Fibroblast of skin of scalp (primary cell): Measurements from ENCODE around the gene HERPUD1.
"Not testable (repeated sequence)": the region's sequence is repeated elsewhere in the genome, so short reads cannot be mapped to it uniquely, and the experiment has no call there.

Experiments used
- DNase-seq: peaks from one replicate; pipeline ENCODE4 v3.0.0-alpha.2; 2013

The HERPUD1 gene

DNA sequence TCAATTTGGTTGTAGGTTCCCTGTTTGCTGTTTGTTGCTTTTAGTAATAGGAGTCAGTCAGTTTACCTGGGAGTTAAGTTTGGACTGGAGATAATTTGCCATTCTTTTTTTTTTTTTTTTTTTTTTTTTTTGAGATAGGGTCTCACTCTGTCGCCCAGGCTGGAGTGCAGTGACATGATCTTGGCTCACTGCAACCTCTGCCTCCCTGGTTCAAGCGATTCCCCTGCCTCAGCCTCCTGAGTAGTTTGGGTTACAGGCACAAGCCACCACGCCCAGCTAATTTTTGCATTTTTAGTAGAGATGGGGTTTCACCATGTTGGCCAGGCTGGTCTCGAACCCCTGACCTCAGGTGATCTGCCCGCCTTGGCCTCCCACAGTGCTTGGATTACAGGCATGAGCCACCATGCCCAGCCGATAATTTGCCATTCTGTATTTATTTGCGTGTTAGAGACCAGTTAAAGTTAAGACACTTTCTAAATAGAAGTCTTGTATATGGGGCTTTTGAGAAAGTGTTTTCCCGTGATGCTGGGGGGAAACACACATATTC is 2.7 kb downstream of the HERPUD1 start:
- DNase-seq, result not testable (repeated sequence)

DNA sequence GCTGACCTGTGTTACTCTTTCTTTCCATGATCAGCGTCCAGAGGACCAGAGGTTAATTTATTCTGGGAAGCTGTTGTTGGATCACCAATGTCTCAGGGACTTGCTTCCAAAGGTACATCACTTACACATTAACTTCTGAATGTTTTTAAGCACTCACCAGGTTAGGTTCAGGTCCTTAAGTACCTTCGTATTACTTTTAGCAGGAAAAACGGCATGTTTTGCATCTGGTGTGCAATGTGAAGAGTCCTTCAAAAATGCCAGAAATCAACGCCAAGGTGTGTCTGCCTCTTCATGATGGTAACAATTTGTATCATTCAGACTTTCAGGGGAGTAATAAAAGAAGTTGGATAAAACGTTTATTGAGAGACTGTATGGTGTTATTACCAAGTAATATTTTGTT is 3.3 kb downstream of the HERPUD1 start:
- DNase-seq, result no peak

DNA sequence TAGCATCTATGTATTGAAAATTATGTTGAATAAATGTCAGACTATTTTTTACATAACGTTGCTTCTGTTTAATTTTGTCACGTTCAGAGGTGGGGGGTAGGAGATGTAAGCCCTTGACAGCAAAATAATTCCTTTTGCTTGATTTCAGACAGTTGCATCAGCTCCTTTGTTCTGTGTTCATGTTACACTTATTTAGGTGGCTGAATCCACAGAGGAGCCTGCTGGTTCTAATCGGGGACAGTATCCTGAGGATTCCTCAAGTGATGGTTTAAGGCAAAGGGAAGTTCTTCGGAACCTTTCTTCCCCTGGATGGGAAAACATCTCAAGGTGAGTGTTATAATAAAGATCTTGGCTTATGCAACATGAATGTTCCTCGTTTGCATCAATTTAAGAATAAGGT is 4.5 kb downstream of the HERPUD1 start:
- peak; percentile 84 for DNase-seq

DNA sequence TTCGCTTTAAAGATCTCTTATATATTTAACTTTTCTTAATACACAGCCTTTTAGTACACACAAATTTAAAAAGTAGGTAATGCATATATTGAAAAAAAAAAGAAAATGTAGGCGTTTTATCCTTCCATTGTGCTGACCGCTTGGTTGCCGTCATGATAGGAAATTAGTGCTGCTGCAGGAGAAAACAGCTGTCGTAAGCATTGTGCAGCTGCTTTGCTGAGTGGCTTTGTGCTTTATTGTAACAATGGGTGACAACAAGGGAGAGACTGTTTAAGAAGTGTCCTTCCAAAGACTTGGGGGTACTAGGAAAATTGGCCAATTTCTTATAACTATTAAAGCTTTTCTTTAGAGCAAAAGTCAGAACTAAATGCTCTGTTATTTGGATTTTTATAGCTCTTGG is 5.0 kb downstream of the HERPUD1 start:
- no peak for DNase-seq

DNA sequence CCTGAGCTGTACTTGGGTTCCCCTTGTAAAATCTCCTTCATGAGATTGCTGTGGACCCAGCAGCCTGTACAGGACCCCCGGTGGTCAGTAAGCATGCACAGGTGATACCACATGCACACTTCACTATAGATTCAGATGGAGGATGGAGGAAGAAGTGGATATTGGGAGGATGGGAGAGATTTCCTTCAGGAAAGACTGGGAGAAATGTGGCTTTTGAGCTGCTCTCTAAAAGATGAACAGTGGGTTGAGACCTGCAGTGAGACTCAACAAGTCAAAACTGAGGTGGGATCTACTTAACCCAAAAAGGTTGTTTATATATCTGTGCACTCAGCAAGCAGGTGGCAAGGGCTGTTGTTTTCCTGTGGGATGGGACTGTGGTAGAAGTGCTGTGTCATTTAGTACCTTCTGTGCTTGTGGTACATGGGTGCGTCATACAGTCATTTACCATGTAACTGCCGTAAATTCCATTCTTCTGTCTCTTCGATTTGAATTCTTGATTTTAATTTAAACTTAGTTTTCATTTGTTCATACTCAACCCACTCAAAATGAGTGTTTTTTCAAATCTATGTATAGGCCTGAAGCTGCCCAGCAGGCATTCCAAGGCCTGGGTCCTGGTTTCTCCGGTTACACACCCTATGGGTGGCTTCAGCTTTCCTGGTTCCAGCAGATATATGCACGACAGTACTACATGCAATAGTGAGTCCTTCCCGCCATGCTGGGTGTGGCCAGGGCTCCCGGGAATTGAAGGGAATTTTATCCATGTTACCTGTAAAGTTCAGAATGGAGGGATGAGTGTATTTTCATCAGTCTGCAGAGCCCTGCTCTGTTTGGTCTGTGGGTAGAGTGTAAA is 6.9 kb downstream of the HERPUD1 start:
- no peak for DNase-seq

DNA sequence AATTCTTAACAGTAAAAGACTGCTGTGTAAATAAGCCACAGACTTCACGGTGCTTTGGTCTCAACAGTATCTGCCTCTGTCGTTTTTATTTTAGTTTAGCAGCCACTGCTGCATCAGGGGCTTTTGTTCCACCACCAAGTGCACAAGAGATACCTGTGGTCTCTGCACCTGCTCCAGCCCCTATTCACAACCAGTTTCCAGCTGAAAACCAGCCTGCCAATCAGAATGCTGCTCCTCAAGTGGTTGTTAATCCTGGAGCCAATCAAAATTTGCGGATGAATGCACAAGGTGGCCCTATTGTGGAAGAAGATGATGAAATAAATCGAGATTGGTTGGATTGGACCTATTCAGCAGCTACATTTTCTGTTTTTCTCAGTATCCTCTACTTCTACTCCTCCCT is 7.9 kb downstream of the HERPUD1 start:
- DNase-seq, result no peak

DNA sequence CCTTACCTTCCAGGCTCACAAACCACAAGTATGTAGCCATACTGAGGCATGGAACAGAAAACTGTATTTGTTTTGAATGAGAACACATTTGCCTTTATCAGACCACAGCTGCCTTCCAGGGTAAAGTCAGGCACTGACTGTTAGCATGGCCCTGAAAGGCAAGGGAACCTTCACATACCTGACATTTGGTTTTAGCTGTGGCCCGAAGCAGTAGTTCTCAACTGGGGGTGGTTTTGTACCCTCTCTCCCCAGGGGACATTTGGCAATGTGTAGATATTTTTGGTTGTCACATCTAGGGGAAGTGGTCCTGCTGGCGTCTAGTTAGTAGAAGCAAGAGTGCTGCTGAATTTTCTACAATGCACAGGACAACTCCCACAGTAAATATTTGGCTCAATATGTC is 9.2 kb downstream of the HERPUD1 start:
- no peak for DNase-seq

DNA sequence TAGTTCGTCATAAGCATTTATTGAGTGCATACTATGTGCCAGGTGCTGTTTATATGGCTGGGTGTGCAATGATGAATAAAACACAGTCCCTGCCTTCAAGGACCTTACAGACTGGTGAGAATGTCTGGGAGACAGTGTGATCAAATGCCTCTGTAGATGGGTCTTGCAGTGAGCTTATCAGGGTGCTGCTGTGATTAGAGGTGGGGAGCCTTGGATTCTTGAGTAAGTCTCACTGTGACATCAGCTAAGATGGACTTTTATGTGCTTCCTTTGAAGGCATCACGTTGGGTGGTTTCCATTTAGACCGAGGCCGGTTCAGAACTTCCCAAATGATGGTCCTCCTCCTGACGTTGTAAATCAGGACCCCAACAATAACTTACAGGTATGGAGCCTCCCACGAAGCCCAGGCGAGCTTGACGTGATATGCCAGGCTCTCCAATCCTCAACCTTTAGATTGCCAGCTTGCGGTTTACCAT is 10.0 kb downstream of the HERPUD1 start:
- no peak for DNase-seq

DNA sequence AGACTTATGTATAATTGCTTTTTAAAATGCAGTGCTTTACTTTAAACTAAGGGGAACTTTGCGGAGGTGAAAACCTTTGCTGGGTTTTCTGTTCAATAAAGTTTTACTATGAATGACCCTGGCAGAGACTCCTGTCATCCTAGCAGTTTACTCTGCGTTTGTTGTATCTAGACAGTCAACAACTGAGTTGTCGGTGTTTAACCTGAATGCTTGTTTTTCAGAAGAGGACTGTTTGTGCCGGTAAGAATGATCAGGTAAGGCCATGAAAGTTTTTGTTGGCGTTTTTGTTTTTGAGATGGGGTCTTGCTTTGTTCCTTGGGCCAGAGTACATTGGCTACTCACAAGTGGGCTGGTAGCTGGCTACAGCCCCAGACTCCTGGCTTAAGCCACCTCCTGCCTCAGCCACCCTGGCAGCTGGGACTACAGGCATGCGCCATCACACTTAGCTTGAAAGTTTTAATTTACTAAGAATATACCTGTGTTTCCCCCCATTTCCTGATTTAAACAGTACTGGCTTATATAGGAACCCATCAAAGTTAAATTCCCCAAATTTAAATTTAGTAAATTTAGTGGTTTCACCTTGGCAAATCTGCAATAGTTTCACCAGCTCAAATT is 11.9 kb downstream of the HERPUD1 start:
- no peak for DNase-seq

DNA sequence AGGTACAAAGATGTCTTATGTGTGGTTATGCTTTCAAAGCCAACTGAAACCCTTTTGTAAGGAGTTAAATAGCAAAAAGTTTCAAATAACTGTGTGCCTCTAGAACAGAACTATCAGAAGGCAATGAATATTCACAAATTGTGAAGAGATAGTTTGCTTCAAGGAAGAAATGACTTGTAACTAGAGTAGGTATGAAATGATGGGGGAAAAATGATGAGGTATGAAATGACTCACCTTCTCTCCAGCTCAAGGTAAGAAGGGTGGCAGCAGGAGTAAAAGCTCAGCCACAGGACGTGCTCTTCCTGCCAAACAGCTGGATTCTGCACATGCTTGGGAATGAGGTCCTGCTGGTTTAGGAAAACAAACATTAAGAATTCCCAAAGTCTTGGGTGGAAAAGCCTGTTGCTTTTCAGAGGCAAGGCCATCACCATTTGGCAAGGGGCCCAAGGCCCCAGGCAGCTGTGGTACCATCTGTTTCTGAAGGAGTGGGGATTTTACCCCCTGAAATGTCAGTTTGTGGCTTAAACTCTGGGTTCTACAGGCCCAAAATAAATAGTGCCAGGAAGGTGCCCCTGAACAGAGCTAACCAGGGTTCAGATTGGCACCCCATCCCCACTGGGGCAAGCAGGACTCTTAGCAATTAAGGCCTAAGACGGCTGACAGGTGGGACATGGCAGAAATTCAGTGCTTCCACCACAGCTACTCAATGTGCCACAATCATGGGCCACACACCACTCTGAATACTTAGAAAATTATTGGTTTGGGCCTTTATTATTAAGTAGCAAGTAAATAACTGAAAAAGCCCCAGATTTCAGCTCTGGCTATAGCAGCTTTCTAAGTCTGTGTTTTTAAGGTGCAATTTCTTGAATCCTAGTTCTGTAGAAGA is 13.3 kb downstream of the HERPUD1 start:
- DNase-seq, result peak; percentile 61

DNA sequence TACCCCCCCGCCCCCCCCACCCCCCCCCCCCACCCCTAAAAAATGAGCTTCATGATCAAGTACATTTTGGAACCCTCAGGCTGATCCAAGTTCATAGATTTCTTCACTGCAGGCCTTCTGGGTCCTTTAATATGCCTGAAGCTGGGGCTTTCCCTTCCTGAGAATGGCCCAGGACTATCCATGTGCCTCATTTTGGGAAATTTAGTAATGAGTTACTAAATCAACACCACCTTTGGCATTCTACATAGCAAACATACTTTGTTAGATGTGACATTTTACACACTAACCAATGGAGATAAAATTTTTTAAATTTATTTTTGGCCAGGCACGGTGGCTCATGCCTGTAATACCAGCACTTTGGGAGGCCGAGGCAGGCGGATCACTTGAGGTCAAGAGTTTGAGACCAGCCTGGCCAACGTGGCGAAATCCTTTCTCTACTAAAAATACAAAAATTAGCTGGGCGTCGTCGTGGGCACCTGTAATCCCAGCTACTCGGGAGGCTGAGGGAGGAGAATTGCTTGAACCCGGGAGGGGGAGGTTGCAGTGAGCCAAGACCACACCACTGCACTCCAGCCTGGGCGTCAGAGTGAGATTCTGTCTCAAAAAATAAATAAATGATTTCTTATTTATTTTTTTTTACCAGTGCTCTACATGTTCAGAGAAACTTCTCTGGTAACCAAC is 14.0 kb downstream of the HERPUD1 start:
- no peak for DNase-seq

DNA sequence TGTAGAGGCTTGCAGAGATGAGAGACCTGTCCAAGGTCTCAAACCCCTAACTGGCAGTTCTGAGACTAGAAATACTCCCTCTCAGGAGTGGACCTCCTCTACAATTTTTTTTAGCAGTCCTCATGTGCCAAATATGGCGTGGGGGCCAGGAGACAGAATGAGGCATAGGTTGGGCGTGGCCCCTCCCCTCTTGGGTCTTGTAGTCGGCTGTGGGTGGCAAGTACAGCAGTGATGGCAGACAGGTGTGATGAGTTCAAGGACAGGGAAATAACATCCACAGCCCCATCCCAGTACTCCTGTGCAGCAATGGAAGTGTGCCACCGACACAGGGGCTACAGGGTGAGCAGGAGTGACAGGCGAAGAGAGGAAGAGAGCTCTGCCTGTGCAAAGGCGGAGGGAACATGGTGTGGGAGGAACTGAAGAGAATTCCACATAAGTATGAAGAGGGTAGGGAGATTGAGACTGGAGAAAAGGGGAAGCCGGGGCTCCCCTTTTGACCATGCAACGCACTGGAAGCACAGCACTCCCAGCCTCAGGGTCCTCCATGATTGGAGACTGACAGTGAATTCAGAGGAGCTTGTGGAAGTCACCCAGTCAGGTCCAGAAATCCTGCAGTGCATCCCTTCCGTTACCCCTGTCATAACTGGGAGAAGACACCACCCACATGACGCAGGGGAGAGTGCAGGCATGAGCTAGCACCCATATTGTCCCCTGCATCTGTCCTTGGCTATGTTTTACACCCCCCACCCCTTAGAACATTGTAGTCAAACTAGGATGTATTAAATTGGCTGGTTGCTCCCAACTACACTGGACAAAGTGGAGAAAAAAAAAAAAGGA is 15.0 kb downstream of the HERPUD1 start:
- no peak for DNase-seq

DNA sequence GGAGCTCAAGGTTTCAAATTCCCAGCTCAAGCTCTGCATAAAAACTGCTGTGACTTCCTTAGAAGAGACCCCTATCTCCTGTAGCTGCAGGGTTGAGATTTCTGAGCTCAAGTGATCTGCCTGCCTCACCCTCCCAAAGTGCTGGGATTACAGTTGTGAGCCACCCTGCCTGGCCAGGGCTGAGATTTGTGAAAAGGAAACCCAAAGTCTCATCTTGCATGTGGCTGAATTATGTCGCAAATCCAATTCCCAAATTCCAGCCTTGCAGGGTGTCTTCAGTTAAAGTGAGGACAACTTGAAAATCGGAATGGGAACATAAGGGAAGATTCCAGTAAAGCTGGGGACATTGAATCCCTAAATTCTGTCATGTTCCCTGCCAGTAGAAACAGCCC is 15.7 kb downstream of the HERPUD1 start:
- no peak for DNase-seq

DNA sequence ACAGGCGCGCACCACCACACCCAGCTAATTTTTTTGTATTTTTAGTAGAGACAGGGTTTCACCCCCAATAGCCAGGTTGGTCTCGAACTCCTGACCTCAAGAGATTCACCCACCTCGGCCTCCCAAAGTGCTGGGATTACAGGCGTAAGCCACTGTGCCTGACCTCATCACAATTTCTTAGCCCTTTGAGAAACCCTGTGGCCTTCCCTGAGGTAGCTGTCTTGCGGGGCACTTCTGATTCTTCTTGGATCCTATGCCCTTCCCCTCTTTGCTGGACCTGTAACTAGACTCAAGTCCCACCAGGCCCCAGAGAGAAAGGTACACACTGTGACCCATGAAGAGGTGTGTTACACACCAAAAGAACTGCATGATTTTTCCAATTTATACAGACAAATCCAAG is 16.3 kb downstream of the HERPUD1 start:
- no peak for DNase-seq

DNA sequence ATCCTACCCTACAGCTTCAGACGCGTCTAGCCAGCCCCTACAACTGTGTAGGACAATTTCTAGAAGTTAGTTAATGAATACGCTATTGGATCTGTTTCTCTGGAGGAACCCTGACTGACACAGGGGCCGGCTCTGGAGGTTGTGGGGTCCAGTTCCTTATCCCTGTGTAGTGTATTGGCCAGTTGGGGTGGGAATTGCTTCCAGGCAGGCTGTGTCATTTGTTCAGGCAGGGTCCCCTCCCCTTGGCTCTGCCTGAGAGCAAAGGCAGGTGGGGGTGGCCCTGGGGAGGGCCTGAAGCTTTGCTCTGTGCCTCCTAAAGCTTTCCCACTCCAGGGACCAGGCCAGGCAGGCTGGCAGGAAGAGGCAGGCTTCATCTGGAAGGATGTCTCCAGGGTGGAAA is 18.1 kb downstream of the HERPUD1 start:
- DNase-seq, result no peak

DNA sequence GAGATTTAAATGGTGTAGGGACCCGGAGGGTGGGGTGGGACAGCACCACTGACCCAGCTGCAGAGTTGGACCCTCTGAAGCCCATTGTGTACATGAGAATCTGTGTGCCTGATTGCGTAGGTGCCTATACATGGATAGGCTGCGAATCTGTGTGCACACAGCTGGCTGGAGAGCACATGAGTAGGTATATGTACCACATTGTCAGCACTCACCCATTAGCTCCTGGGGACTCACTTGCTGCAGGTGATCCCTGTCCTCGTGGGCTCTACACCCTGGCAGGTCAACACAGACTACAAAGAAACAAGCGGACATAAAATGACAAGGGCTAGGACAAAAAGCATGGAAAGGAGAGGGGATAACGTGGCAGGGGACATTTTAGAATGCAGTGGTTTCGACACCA is 18.5 kb downstream of the HERPUD1 start:
- DNase-seq, result no peak

DNA sequence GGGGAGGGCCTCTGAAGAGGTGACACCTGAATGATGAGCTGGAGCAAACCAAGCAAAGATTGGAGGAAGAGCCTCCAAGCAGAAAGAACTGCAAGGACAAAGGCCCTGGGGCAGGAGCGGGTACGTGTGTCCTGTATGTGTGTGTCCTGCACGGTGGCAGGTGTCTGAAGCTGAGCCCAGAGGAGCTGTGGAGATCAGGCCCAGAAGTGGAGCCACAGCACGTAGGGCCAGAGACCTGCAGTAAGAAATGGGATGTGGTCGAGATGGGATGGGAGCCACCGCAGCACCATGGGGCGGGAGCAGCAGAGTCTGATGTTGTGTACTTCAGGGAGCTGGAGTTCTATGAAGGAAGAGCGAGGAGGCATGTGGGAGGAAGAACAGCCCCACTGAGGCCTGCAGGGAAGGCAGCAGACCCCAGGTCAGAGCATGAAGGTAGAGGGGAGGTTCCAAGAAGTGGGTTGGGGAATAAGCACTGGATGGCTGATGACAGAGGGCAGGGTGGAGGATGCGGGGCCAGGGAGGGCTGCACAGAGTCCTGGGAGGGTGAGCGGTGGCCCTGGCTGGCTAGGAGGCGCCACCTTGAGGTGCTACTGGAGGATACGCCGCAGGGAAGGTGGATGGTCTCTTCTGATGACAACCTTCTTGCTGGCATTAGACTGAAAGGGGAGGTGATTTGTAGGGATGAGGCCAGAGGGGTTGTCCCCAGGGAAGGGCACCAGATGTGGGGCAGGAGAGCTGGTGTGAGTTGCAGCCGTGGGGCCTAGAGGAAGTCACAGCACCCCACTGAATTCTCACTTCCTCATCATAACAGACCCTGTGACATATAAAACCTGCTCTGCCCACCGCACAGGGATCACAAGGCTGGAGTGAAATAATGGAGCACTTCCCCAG is 19.2 kb downstream of the HERPUD1 start:
- DNase-seq, result peak; percentile 52

DNA sequence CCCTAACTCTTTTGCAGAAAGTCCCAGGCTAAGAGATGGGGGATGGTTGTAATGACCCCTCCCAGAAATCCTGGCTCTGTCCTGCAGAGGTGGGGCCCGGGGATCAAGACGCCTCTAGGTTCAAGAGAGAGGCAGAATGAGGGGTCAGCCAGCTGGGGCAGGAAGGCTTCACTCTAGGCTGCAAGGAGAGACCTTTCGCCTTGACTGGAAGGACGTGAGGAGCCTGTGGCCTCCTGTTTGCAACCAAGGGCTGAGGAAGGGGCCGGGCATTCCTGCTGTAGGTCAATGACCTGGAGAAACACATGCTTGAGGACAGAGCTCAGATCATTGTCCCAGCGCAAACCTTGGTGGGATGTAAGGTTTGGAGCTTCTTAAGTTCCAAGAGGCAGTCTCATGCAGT is 21.1 kb downstream of the HERPUD1 start:
- DNase-seq, result no peak

DNA sequence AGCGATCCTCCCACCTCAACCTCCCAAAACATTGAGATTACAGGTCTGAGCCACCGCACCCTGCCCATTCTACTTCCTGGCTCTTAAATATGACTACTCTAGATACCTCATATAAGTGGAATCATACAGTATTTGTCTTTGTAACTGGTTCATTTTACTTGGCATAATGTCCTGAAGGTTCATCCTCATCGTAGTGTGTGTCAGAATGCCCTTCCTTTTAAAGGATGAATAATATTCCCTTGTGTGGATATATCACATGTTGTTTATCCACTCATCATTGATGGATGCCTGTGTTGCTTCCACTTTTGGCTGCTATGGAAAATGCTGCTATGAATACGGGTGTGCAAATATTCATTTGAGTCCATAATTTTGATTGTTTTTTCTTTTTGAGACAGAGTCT is 24.1 kb downstream of the HERPUD1 start:
- DNase-seq, result no peak

DNA sequence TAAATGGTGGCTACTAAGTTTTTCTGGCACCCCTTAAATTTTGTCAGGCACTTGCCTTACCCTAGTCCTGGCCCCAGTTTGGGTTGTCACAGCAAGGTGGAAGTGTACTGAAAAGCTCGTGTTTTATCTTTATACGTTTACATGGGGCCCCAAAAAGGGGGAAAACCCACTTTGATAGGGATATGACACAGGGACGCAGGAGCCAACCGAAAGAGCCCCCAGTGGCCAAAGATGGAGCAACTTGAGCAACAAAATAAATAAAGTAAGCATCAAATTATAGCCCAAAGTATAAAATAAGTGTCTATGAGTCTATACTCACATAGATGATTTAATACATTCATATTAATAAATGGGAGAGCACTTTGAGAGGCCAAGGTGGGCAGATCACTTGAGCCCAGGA is 24.8 kb downstream of the HERPUD1 start:
- DNase-seq, result no peak
